ENCODE data around the gene MEIG1.
"Not testable (repeated sequence)": the region's sequence is repeated elsewhere in the genome, so short reads cannot be mapped to it uniquely, and the experiment has no call there.

Gene MEIG1

GRCh38 chr10:14959221-14960057 lies at the start of gene MEIG1:
TSS of gene MEIG1 (plus strand) at chr10:14959388. CDS start at chr10:14966469, 7,081 bp downstream.
- DNase-seq (ENCODE audit: low read depth), result peak; percentile 55

- no peak for DNase-seq (ENCODE audit: low read depth)
Measured at GRCh38 chr10:14910953-14911352, 48.2 kb upstream of the MEIG1 start.

GRCh38 chr10:14911801-14912200 lies 47.4 kb upstream of the MEIG1 start:
- no peak for DNase-seq (ENCODE audit: low read depth)

GRCh38 chr10:14916600-14916999 lies 42.6 kb upstream of the MEIG1 start:
- DNase-seq (ENCODE audit: low read depth), result no peak

GRCh38 chr10:14917827-14918226 lies 41.4 kb upstream of the MEIG1 start:
- DNase-seq (ENCODE audit: low read depth), result no peak

GRCh38 chr10:14918964-14919363 lies 40.2 kb upstream of the MEIG1 start:
- no peak for DNase-seq (ENCODE audit: low read depth)

GRCh38 chr10:14924013-14924412 lies 35.2 kb upstream of the MEIG1 start:
- no peak for DNase-seq (ENCODE audit: low read depth)

- DNase-seq (ENCODE audit: low read depth), result no peak
Measured at GRCh38 chr10:14925268-14925667, 33.9 kb upstream of the MEIG1 start.

GRCh38 chr10:14926061-14926470 lies 33.1 kb upstream of the MEIG1 start:
- no peak for DNase-seq (ENCODE audit: low read depth)

- no peak for DNase-seq (ENCODE audit: low read depth)
Measured at GRCh38 chr10:14926722-14927416, 32.3 kb upstream of the MEIG1 start.

- no peak for DNase-seq (ENCODE audit: low read depth)
Measured at GRCh38 chr10:14930610-14931009, 28.6 kb upstream of the MEIG1 start.

- DNase-seq (ENCODE audit: low read depth), result no peak
Measured at GRCh38 chr10:14936584-14936983, 22.6 kb upstream of the MEIG1 start.

- DNase-seq (ENCODE audit: low read depth), result not testable (repeated sequence)
Measured at GRCh38 chr10:14938971-14939370, 20.2 kb upstream of the MEIG1 start.

GRCh38 chr10:14942147-14942949 lies 16.8 kb upstream of the MEIG1 start:
- DNase-seq (ENCODE audit: low read depth), result not testable (repeated sequence)

GRCh38 chr10:14942950-14943338 lies 16.2 kb upstream of the MEIG1 start:
- not testable (repeated sequence) for DNase-seq (ENCODE audit: low read depth)

- no peak for DNase-seq (ENCODE audit: low read depth)
Measured at GRCh38 chr10:14945108-14945507, 14.1 kb upstream of the MEIG1 start.

- DNase-seq (ENCODE audit: low read depth), result no peak
Measured at GRCh38 chr10:14947268-14947667, 11.9 kb upstream of the MEIG1 start.

GRCh38 chr10:14949291-14949690 lies 9.9 kb upstream of the MEIG1 start:
- no peak for DNase-seq (ENCODE audit: low read depth)

GRCh38 chr10:14952851-14953423 lies 6.3 kb upstream of the MEIG1 start:
- no peak for DNase-seq (ENCODE audit: low read depth)

GRCh38 chr10:14953424-14954000 lies 5.7 kb upstream of the MEIG1 start:
- peak; percentile 22 for DNase-seq (ENCODE audit: low read depth)

- peak; percentile 47 for DNase-seq (ENCODE audit: low read depth)
Measured at GRCh38 chr10:14954001-14954770, 5.0 kb upstream of the MEIG1 start, which contains the start of gene DCLRE1C. TSS of gene DCLRE1C (minus strand) at chr10:14954096. CDS start at chr10:14954010, 86 bp downstream.

All from HS-5 (cell line).